ENCODE measurements around the gene PCGF3.
"Not testable (repeated sequence)": the region's sequence is repeated elsewhere in the genome, so short reads cannot be mapped to it uniquely, and the experiment has no call there.

The PCGF3 gene

DNA sequence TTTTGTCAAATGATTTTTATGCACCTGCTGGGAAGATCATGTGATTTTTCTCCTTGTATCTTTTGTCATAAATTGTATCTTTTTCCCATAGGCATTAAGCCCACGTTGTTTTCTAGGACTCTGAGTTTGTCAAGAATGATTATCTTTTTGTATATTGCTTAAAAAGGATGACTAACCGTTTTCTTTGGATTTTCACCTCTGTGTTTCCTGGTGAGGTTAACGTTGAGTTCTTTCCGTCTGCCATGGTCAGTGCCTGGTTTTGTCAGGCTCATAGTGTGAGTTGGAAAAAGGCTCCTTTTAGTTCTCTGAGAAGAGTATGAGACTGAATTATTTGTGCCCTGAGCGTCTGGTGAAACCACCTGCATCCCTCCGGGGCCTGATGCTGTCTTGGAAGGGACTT, 21.9 kb downstream of the PCGF3 start:
- Histone ChIP-seq H3K36me3 (ENCODE audit: control insufficient read depth, insufficient read depth, low read length) (no peaks in the 10 kb centered on the region), H3K4me1 (ENCODE audit: control insufficient read depth, insufficient read depth, low read length) (peaks cover 12% of the 10 kb centered on the region), H3K27me3 (ENCODE audit: control insufficient read depth, insufficient read depth, low read length) (no peaks in the 10 kb centered on the region), H3K4me3 (ENCODE audit: low read length) (no peak overlapping the region), H3K9ac (ENCODE audit: low read length) (no peak overlapping the region), H3K9me3 (ENCODE audit: control insufficient read depth, low read length) (no peaks in the 10 kb centered on the region)

DNA sequence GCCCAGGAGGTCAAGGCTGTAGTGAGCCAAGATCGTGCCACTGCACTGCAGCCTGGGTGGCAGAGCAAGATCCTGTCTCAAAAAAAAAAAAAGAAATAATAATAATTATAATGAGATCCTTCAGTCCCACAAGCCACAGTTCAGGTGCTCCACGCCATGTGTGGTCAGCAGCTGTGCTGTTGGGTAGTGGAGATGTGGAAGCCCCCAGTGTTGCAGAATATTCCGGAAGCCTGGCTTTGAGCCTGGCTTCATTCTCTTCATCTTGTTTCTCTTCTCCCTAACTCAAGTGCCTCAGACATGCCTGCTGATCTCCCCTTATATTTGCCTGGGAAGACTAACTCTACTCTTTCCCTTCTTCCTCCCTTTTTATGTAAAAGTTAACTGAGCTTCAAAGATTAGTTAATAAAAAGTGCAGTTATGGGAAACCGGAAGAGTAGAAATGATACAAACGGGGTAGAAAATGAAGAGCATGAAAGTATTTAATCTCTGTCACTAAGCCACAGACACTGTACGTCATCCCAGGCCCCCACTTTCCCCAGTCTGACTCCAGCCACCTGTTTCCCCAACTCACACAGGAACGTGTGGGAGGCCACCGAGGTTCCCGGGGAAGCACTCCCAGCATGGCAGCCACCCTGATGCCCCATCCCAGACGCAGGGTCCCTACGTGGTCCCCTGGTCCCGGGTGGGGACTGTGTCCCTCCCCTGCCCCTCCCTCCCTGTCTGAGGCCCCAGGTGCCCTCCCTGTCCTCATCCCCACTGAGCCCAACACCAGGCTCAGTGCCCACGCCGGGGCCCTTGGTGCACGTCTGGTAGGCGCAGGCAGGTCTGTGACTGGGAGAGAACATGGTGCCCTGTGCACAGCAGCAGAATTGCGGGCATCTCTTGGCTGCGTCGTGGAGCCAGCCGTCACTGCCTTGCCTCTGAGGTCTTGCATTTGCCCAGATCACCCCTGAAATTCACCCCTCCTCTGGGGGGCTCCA, 24.0 kb downstream of the PCGF3 start:
- no peaks in the 10 kb centered on the region for H3K27me3 ChIP-seq (ENCODE audit: control insufficient read depth, insufficient read depth, low read length)
- H3K4me1 ChIP-seq (ENCODE audit: control insufficient read depth, insufficient read depth, low read length) = peaks cover 6% of the 10 kb centered on the region
- no peak overlapping the region for H3K9ac ChIP-seq (ENCODE audit: low read length)
- H3K36me3 ChIP-seq (ENCODE audit: control insufficient read depth, insufficient read depth, low read length) = peaks cover 5% of the 10 kb centered on the region
- no peak overlapping the region for H3K4me3 ChIP-seq (ENCODE audit: low read length)
- H3K9me3 ChIP-seq (ENCODE audit: control insufficient read depth, low read length) = no peaks in the 10 kb centered on the region

DNA sequence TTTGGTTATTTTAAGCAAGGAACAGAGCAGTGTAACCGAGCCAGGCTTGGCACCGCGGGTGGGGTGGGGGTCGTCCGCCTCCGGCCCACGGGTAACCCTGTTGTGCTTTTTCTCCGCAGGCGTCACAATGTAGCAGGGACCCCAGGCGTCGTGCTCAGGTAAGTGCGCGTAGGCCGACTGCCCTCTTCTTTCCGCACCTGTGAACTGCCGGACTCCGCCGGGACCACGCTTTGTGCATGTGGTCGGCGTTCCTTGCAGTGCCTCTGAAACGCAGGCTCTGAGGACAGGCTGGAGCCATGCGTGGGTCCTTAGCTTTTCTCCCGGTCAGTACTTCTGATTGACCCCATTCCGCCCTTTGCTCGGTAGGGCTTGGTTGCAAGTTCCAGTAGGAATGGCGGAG, 24.9 kb downstream of the PCGF3 start:
- H3K9ac ChIP-seq (ENCODE audit: low read length) = no peak overlapping the region
- H3K4me1 ChIP-seq (ENCODE audit: control insufficient read depth, insufficient read depth, low read length) = peaks cover 4% of the 10 kb centered on the region
- H3K4me3 ChIP-seq (ENCODE audit: low read length) = no peak overlapping the region
- no peaks in the 10 kb centered on the region for H3K9me3 ChIP-seq (ENCODE audit: control insufficient read depth, low read length)
- H3K36me3 ChIP-seq (ENCODE audit: control insufficient read depth, insufficient read depth, low read length) = peaks cover 5% of the 10 kb centered on the region
- H3K27me3 ChIP-seq (ENCODE audit: control insufficient read depth, insufficient read depth, low read length) = no peaks in the 10 kb centered on the region

DNA sequence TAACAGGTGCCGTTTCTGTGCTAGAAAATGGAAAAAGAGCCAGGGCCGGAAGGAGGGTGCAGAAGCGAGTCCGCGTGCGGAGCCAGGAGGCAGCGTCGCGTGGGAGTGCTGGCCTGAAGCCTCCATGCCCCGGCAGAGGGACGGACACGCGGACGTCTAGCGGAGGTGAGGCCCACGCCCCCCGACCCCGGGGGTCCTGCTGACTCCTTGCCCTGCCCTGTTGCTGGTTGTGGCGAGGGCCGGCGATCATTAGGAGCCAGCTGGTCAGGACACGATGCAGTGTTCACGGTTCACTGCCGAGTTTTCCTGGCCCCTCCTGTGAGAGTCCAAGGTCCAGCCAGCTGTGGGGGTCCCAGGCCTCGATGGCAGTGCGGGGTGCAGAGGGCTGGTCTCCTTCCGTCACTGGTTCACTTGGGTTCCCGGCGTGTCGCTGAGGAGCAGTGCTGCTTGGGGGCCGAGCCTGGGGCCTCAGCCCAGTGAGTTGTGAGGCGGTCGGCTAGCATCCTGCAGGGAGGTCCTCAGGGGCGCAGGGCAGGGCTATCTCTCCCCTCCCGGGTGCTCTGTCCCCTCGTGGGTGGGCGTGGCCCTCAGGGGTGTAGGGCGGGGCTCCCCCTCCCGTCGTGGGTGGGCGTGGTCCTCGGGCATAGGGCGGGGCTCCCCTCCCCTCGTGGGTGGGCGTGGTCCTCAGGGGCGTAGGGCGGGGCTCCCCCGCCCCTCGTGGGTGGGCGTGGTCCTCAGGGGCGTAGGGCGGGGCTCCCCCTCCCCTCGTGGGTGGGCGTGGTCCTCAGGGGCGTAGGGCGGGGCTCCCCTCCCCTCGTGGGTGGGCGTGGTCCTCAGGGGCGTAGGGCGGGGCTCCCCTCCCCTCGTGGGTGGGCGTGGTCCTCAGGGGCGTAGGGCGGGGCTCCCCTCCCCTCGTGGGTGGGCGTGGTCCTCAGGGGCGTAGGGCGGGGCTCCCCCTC, 25.6 kb downstream of the PCGF3 start:
- H3K36me3 ChIP-seq (ENCODE audit: control insufficient read depth, insufficient read depth, low read length); H3K9me3 ChIP-seq (ENCODE audit: control insufficient read depth, low read length); H3K4me1 ChIP-seq (ENCODE audit: control insufficient read depth, insufficient read depth, low read length); H3K4me3 ChIP-seq (ENCODE audit: low read length); H3K9ac ChIP-seq (ENCODE audit: low read length); H3K27me3 ChIP-seq (ENCODE audit: control insufficient read depth, insufficient read depth, low read length): not testable (repeated sequence)

DNA sequence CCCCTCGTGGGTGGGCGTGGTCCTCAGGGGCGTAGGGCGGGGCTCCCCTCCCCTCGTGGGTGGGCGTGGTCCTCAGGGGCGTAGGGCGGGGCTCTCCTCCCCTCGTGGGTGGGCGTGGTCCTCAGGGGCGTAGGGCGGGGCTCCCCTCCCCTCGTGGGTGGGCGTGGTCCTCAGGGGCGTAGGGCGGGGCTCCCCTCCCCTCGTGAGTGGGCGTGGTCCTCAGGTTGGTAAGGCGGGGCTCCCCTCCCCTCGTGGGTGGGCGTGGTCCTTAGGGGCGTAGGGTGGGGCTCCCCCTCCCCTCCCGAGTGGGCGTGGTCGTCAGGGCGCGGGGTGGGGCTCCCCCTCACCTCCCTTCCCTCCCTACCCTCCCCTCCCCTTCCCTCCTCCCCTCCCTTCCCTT, 26.3 kb downstream of the PCGF3 start:
- not testable (repeated sequence) for H3K9me3 ChIP-seq (ENCODE audit: control insufficient read depth, low read length); H3K4me3 ChIP-seq (ENCODE audit: low read length); H3K36me3 ChIP-seq (ENCODE audit: control insufficient read depth, insufficient read depth, low read length); H3K9ac ChIP-seq (ENCODE audit: low read length); H3K27me3 ChIP-seq (ENCODE audit: control insufficient read depth, insufficient read depth, low read length); H3K4me1 ChIP-seq (ENCODE audit: control insufficient read depth, insufficient read depth, low read length)

DNA sequence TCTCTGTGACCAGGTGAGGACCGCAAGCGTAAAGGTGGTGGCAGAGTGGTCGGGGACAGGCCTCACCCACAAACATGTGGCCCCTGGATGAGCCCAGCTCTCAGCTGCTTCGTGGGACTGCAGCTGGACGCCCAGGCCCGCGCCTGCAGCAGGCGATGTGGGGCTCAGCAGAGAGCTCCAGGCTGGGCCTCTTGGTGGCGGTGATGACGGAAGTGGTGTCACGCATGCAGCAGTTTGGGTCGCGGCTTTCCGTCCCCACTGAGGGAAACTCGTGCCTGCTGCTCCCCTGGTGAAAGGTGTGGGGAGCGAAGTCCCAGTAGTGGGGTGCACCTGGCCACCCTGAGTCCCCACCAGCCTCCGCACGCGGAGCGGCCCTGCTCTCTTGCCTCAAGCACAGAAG, 26.9 kb downstream of the PCGF3 start:
- no peak overlapping the region for H3K4me3 ChIP-seq (ENCODE audit: low read length)
- no peak overlapping the region for H3K9ac ChIP-seq (ENCODE audit: low read length)
- H3K27me3 ChIP-seq (ENCODE audit: control insufficient read depth, insufficient read depth, low read length) = no peaks in the 10 kb centered on the region
- no peaks in the 10 kb centered on the region for H3K9me3 ChIP-seq (ENCODE audit: control insufficient read depth, low read length)
- peaks cover 5% of the 10 kb centered on the region for H3K36me3 ChIP-seq (ENCODE audit: control insufficient read depth, insufficient read depth, low read length)
- peaks cover 4% of the 10 kb centered on the region for H3K4me1 ChIP-seq (ENCODE audit: control insufficient read depth, insufficient read depth, low read length)

DNA sequence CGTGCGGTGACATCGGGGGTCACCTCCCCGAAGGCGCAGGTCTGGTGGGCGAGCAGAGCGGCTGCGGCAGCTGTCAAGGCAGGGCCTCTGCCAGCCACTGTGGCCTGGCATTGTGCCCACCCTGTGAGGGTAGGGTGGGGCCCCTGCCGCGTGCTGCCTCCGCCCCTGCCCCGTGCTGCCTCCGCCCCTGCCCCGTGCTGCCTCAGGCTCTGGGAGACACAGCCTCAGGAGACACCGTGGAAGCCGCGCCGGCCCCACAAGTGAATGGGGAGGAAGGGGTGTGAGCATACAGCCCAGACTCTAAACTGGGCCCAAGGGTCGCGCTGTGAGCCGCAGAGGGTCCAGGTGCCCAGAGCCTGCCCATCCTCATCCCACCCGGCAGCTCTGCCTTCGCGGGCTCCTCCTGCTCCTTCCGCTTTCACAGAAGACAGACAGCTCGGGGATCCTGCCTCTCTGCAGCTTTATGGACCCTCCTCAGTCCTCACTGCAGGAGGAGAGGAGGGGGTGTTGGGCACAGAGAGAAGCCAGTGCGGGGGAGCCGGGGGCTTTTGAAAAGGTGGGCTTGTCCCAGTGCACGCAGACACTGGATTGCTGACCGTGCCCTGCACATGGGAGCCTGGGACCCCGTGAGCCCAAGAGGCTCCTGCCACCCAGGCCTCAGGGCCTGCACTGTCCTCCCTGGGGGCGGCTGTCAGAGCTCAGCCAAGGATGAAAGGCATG, 27.4 kb downstream of the PCGF3 start:
- no peak overlapping the region for H3K4me3 ChIP-seq (ENCODE audit: low read length)
- H3K9ac ChIP-seq (ENCODE audit: low read length) = no peak overlapping the region
- H3K9me3 ChIP-seq (ENCODE audit: control insufficient read depth, low read length) = no peaks in the 10 kb centered on the region
- no peaks in the 10 kb centered on the region for H3K27me3 ChIP-seq (ENCODE audit: control insufficient read depth, insufficient read depth, low read length)
- H3K4me1 ChIP-seq (ENCODE audit: control insufficient read depth, insufficient read depth, low read length) = peaks cover 4% of the 10 kb centered on the region
- H3K36me3 ChIP-seq (ENCODE audit: control insufficient read depth, insufficient read depth, low read length) = peaks cover 7% of the 10 kb centered on the region

DNA sequence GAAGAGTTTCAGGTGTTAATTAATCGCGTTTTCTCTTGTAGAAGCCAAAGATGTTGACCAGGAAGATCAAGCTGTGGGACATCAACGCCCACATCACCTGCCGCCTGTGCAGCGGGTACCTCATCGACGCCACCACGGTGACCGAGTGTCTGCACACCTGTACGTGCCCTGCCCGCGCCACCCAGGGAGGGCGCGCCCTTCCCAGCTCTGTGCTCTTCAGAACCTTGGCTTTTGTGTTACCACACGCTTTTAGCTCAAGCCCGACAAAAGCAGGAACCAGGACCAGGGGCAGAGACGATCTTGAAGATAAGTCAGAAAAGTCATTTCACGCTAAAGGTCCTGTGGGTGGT, 28.0 kb downstream of the PCGF3 start:
- Histone ChIP-seq H3K4me1 (ENCODE audit: control insufficient read depth, insufficient read depth, low read length) (peaks cover 4% of the 10 kb centered on the region), H3K27me3 (ENCODE audit: control insufficient read depth, insufficient read depth, low read length) (no peaks in the 10 kb centered on the region), H3K4me3 (ENCODE audit: low read length) (no peak overlapping the region), H3K9ac (ENCODE audit: low read length) (no peak overlapping the region), H3K36me3 (ENCODE audit: control insufficient read depth, insufficient read depth, low read length) (peaks cover 9% of the 10 kb centered on the region), H3K9me3 (ENCODE audit: control insufficient read depth, low read length) (no peaks in the 10 kb centered on the region)

DNA sequence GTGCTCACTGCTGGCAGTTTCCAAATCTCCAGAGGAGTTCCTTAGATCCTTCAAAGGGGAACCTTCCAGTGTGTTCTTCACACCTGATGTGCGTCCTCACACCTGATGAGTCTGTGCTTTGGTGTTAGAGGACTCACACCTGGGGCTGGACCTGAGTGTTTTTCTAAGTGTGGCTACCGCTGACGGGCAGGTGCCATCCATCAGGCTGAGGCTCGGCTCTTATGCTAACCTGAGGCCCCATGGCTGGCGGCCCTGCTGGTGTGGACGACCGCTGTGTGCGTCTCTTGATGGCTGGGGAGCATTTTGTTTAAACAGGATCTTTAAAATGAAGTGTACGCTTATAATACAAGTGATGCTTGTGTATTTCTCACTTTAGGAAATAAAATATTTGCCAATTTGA, 28.4 kb downstream of the PCGF3 start:
- H3K4me1 ChIP-seq (ENCODE audit: control insufficient read depth, insufficient read depth, low read length) = peaks cover 8% of the 10 kb centered on the region
- no peaks in the 10 kb centered on the region for H3K27me3 ChIP-seq (ENCODE audit: control insufficient read depth, insufficient read depth, low read length)
- H3K36me3 ChIP-seq (ENCODE audit: control insufficient read depth, insufficient read depth, low read length) = peaks cover 9% of the 10 kb centered on the region
- H3K9me3 ChIP-seq (ENCODE audit: control insufficient read depth, low read length) = no peaks in the 10 kb centered on the region
- H3K9ac ChIP-seq (ENCODE audit: low read length) = no peak overlapping the region
- no peak overlapping the region for H3K4me3 ChIP-seq (ENCODE audit: low read length)

DNA sequence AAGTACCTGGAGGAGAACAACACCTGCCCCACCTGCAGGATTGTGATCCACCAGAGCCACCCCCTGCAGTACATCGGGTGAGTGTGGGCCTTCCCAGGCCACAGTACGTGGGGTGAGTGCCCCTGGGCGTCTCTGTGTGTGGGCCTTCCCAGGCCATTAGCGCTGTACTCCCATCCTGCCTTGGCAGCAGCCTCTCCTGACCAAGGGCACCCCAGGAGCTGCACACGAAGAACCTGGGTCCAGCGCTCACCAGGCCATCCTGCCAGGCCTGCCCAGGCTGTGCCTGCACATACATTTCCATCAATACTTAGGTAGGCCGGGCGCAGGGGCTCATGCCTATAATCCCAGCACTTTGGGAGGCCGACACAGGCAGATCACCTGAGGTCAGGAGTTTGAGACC, 29.3 kb downstream of the PCGF3 start:
- peaks cover 11% of the 10 kb centered on the region for H3K4me1 ChIP-seq (ENCODE audit: control insufficient read depth, insufficient read depth, low read length)
- no peak overlapping the region for H3K9ac ChIP-seq (ENCODE audit: low read length)
- no peak overlapping the region for H3K4me3 ChIP-seq (ENCODE audit: low read length)
- no peaks in the 10 kb centered on the region for H3K9me3 ChIP-seq (ENCODE audit: control insufficient read depth, low read length)
- peaks cover 9% of the 10 kb centered on the region for H3K36me3 ChIP-seq (ENCODE audit: control insufficient read depth, insufficient read depth, low read length)
- H3K27me3 ChIP-seq (ENCODE audit: control insufficient read depth, insufficient read depth, low read length) = no peaks in the 10 kb centered on the region

DNA sequence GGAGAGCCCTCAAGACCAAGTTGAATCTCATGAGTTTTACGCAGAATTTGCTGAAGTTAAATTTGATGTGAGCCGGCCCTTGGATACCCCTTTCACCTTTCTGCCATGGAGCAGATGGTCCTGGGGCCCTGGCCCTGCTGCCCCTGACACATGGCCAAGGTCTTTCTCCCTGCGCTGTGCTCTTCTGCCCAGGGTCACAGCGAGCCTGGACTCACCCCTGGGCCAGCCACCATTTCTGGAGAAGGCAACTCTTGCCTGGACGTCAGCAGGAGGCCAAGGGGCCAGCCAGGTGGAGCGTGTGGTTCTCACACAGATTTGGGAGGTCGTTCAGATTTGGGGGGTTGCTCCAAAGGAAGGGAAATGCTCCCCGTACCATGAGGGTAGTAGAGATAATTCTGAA, 30.0 kb downstream of the PCGF3 start:
- H3K9me3 ChIP-seq (ENCODE audit: control insufficient read depth, low read length) = no peaks in the 10 kb centered on the region
- H3K36me3 ChIP-seq (ENCODE audit: control insufficient read depth, insufficient read depth, low read length) = peaks cover 9% of the 10 kb centered on the region
- H3K27me3 ChIP-seq (ENCODE audit: control insufficient read depth, insufficient read depth, low read length) = no peaks in the 10 kb centered on the region
- no peak overlapping the region for H3K9ac ChIP-seq (ENCODE audit: low read length)
- H3K4me1 ChIP-seq (ENCODE audit: control insufficient read depth, insufficient read depth, low read length) = peaks cover 11% of the 10 kb centered on the region
- H3K4me3 ChIP-seq (ENCODE audit: low read length) = no peak overlapping the region

All from mucosa of stomach (tissue), 1 donor.